SK-N-DZ (cell line): ENCODE results near the gene COPS8. TPM values are rescaled to one million over a fixed set of nuclear protein-coding genes. Genes with fewer than 3 reads are reported as not detected.

Experiments
- DNase-seq: peaks from one replicate; pipeline ENCODE4 v3.0.0-alpha.2; 2015; ENCODE audit warnings: low spot score
- polyA plus RNA-seq, 2 experiments: library from polyadenylated mRNA; depleted of rRNA; stranded (reverse); fragments of >200 nt; gene quantifications; 2 replicates each; pipeline ENCODE4 v1.2.3, GENCODE V29; 2014

COPS8 gene
- 130 and 148 TPM in 2 replicates for polyA plus RNA-seq (2014; cell fraction: cytosol; rRNA removed)
- polyA plus RNA-seq (2014; cell fraction: nucleus; rRNA removed): 109 and 147 TPM in 2 replicates

GRCh38 chr2:237085248-237086221, at the start of gene COPS8:
TSS of gene COPS8 (plus strand) at chr2:237085889. CDS start at chr2:237085965, 76 bp downstream.
- DNase-seq: peak; percentile 89

GRCh38 chr2:237039301-237040031, 46.2 kb upstream of the COPS8 start:
- DNase-seq: no peak

- DNase-seq: no peak
Observed at GRCh38 chr2:237041231-237041630, 44.5 kb upstream of the COPS8 start.

- DNase-seq: no peak
Observed at GRCh38 chr2:237042101-237042500, 43.6 kb upstream of the COPS8 start.

- no peak for DNase-seq
Observed at GRCh38 chr2:237043866-237044265, 41.8 kb upstream of the COPS8 start.

GRCh38 chr2:237044281-237044680, 41.4 kb upstream of the COPS8 start:
- no peak for DNase-seq

- no peak for DNase-seq
Observed at GRCh38 chr2:237045449-237045848, 40.2 kb upstream of the COPS8 start.

GRCh38 chr2:237048595-237048994, 37.1 kb upstream of the COPS8 start:
- no peak for DNase-seq

GRCh38 chr2:237051861-237052260, 33.8 kb upstream of the COPS8 start:
- DNase-seq: no peak

GRCh38 chr2:237053066-237053465, 32.6 kb upstream of the COPS8 start:
- DNase-seq: no peak

- no peak for DNase-seq
Observed at GRCh38 chr2:237055386-237056100, 30.1 kb upstream of the COPS8 start.

GRCh38 chr2:237056287-237056875, 29.3 kb upstream of the COPS8 start:
- DNase-seq: no peak

GRCh38 chr2:237057107-237057506, 28.6 kb upstream of the COPS8 start:
- no peak for DNase-seq

GRCh38 chr2:237057893-237058300, 27.8 kb upstream of the COPS8 start:
- DNase-seq: no peak

GRCh38 chr2:237058423-237058822, 27.3 kb upstream of the COPS8 start:
- DNase-seq: no peak

GRCh38 chr2:237059155-237059875, 26.4 kb upstream of the COPS8 start:
- DNase-seq: no peak

GRCh38 chr2:237060534-237061312, 25.0 kb upstream of the COPS8 start:
- peak; percentile 73 for DNase-seq

- DNase-seq: no peak
Observed at GRCh38 chr2:237061356-237061755, 24.3 kb upstream of the COPS8 start.

GRCh38 chr2:237062585-237062984, 23.1 kb upstream of the COPS8 start:
- no peak for DNase-seq
